Subcutaneous abdominal adipose tissue (tissue), 5 donors: Measurements from ENCODE around the gene RTN4R.

Experiments used
- H3K27ac ChIP-seq: one replicate; pipeline ENCODE4 v1.7.0; 2013; ENCODE audit warnings: low read depth, mild to moderate bottlenecking, inconsistent platforms, low read length, moderate library complexity
- H3K27me3 ChIP-seq, 5 donors: one replicate each; pipeline ENCODE4 v1.7.0; 2013; ENCODE audit warnings: low read length in 5 of 5, inconsistent platforms in 1 of 5; ENCODE audit not compliant: control insufficient read depth in 5 of 5, insufficient read depth in 4 of 5
- H3K36me3 ChIP-seq, 5 donors: one replicate each; pipeline ENCODE4 v1.7.0; 2013; ENCODE audit warnings: low read length in 5 of 5; ENCODE audit not compliant: control insufficient read depth in 5 of 5, insufficient read depth in 5 of 5
- H3K4me1 ChIP-seq, 5 donors: one replicate each; pipeline ENCODE4 v1.7.0; 2013; ENCODE audit warnings: low read length in 5 of 5, mild to moderate bottlenecking in 3 of 5, moderate library complexity in 1 of 5; ENCODE audit not compliant: control insufficient read depth in 5 of 5, insufficient read depth in 5 of 5
- H3K4me3 ChIP-seq, 5 donors: one replicate each; pipeline ENCODE4 v1.7.0; 2013; ENCODE audit warnings: low read length in 5 of 5, low read depth in 1 of 5
- H3K9ac ChIP-seq, 5 donors: one replicate each; pipeline ENCODE4 v1.7.0; 2013; ENCODE audit warnings: low read length in 5 of 5, mild to moderate bottlenecking in 4 of 5, moderate library complexity in 3 of 5
- H3K9me3 ChIP-seq, 5 donors: one replicate each; pipeline ENCODE4 v1.7.0; 2013; ENCODE audit warnings: low read length in 5 of 5; ENCODE audit not compliant: control insufficient read depth in 5 of 5
- donor health status: healthy.
- donor health status: healthy.
- donor health status: healthy.
- donor health status: healthy.
- donor health status: healthy.

RTN4R gene

GRCh38 chr22:20256551-20257211, 11.4 kb downstream of the RTN4R start:
- no peak overlapping the region for H3K27ac ChIP-seq
- peaks cover 0 to 3% (median 0%) of the 10 kb centered on the region in 5 donors for H3K9me3 ChIP-seq
- H3K4me3 ChIP-seq = no peak overlapping the region
- no peak overlapping the region for H3K9ac ChIP-seq
- no peaks in the 10 kb centered on the region for H3K36me3 ChIP-seq
- peaks cover 0 to 7% (median 0%) of the 10 kb centered on the region in 5 donors for H3K27me3 ChIP-seq
- no peaks in the 10 kb centered on the region for H3K4me1 ChIP-seq

GRCh38 chr22:20256027-20256426, 12.1 kb downstream of the RTN4R start:
- Histone ChIP-seq H3K4me3 (no peak overlapping the region), H3K4me1 (no peaks in the 10 kb centered on the region), H3K27ac (no peak overlapping the region), H3K36me3 (no peaks in the 10 kb centered on the region), H3K9me3 (peaks cover 0 to 3% (median 0%) of the 10 kb centered on the region in 5 donors), H3K9ac (no peak overlapping the region), H3K27me3 (peaks cover 0 to 7% (median 0%) of the 10 kb centered on the region in 5 donors)

GRCh38 chr22:20254975-20255946, 12.9 kb downstream of the RTN4R start:
- H3K4me3 ChIP-seq = no peak overlapping the region
- H3K36me3 ChIP-seq = no peaks in the 10 kb centered on the region
- H3K4me1 ChIP-seq = peaks cover 0 to 1% (median 0%) of the 10 kb centered on the region in 5 donors
- H3K27ac ChIP-seq = no peak overlapping the region
- peaks cover 0 to 7% (median 0%) of the 10 kb centered on the region in 5 donors for H3K27me3 ChIP-seq
- peaks cover 0 to 3% (median 0%) of the 10 kb centered on the region in 5 donors for H3K9me3 ChIP-seq
- no peak overlapping the region for H3K9ac ChIP-seq

GRCh38 chr22:20253161-20253560, 15.0 kb downstream of the RTN4R start:
- Histone ChIP-seq H3K36me3 (no peaks in the 10 kb centered on the region), H3K27me3 (peaks cover 0 to 4% (median 0%) of the 10 kb centered on the region in 5 donors), H3K27ac (no peak overlapping the region), H3K9ac (no peak overlapping the region), H3K4me1 (peaks cover 0 to 16% (median 12%) of the 10 kb centered on the region in 5 donors), H3K9me3 (peaks cover 0 to 3% (median 0%) of the 10 kb centered on the region in 5 donors), H3K4me3 (no peak overlapping the region)

GRCh38 chr22:20251981-20252380, 16.1 kb downstream of the RTN4R start:
- no peak overlapping the region for H3K27ac ChIP-seq
- H3K27me3 ChIP-seq = peaks cover 0 to 8% (median 0%) of the 10 kb centered on the region in 5 donors
- no peak overlapping the region for H3K4me3 ChIP-seq
- peaks cover 0 to 16% (median 12%) of the 10 kb centered on the region in 5 donors for H3K4me1 ChIP-seq
- no peak overlapping the region for H3K9ac ChIP-seq
- no peaks in the 10 kb centered on the region for H3K36me3 ChIP-seq
- H3K9me3 ChIP-seq = no peaks in the 10 kb centered on the region

- H3K9me3 ChIP-seq = no peaks in the 10 kb centered on the region
- H3K4me3 ChIP-seq = no peak overlapping the region
- H3K36me3 ChIP-seq = no peaks in the 10 kb centered on the region
- no peak overlapping the region for H3K27ac ChIP-seq
- no peak overlapping the region for H3K9ac ChIP-seq
- peaks cover 0 to 16% (median 13%) of the 10 kb centered on the region in 5 donors for H3K4me1 ChIP-seq
- peaks cover 0 to 8% (median 0%) of the 10 kb centered on the region in 5 donors for H3K27me3 ChIP-seq
These were observed 16.6 kb downstream of the RTN4R start for GRCh38 chr22:20251491-20251890.

GRCh38 chr22:20249797-20250354, 18.2 kb downstream of the RTN4R start:
- no peak overlapping the region for H3K9ac ChIP-seq
- no peaks in the 10 kb centered on the region for H3K9me3 ChIP-seq
- H3K36me3 ChIP-seq = no peaks in the 10 kb centered on the region
- H3K4me3 ChIP-seq = no peak overlapping the region
- no peak overlapping the region for H3K27ac ChIP-seq
- peaks cover 0 to 14% (median 4%) of the 10 kb centered on the region in 5 donors for H3K27me3 ChIP-seq
- H3K4me1 ChIP-seq = peaks cover 0 to 22% (median 13%) of the 10 kb centered on the region in 5 donors

GRCh38 chr22:20248461-20248978, 19.6 kb downstream of the RTN4R start:
- Histone ChIP-seq H3K4me3 (no peak overlapping the region), H3K4me1 (peaks cover 0 to 29% (median 16%) of the 10 kb centered on the region in 5 donors), H3K27me3 (peaks cover 0 to 14% (median 5%) of the 10 kb centered on the region in 5 donors), H3K9me3 (no peaks in the 10 kb centered on the region), H3K9ac (no peak overlapping the region), H3K36me3 (no peaks in the 10 kb centered on the region), H3K27ac (no peak overlapping the region)

- peaks cover 0 to 17% (median 11%) of the 10 kb centered on the region in 5 donors for H3K27me3 ChIP-seq
- no peak overlapping the region for H3K4me3 ChIP-seq
- no peaks in the 10 kb centered on the region for H3K36me3 ChIP-seq
- no peak overlapping the region for H3K27ac ChIP-seq
- H3K9ac ChIP-seq = no peak overlapping the region
- H3K9me3 ChIP-seq = no peaks in the 10 kb centered on the region
- peaks cover 1 to 35% (median 22%) of the 10 kb centered on the region in 5 donors for H3K4me1 ChIP-seq
These were observed 20.4 kb downstream of the RTN4R start for GRCh38 chr22:20247608-20248171.
